GM18868 (cell line): ENCODE data around the gene KCNC1.

Source experiments
- ATAC-seq: cut with Tn5 transposase; IDR thresholded peaks from one replicate; pipeline ENCODE4 v1.9.1; 2021; ENCODE audit warnings: mild to moderate bottlenecking, moderate library complexity; ENCODE audit not compliant: unreplicated experiment

The KCNC1 gene

DNA sequence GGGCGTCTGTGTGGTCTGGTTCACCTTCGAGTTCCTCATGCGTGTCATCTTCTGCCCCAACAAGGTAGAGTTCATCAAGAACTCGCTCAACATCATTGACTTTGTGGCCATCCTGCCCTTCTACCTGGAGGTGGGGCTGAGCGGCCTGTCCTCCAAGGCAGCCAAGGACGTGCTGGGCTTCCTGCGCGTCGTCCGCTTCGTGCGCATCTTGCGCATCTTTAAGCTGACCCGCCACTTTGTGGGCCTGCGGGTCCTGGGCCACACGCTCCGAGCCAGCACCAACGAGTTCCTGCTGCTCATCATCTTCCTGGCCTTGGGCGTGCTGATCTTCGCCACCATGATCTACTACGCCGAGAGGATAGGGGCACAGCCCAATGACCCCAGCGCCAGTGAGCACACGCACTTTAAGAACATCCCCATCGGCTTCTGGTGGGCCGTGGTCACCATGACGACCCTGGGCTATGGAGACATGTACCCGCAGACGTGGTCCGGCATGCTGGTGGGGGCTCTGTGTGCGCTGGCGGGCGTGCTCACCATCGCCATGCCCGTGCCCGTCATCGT lies 37.3 kb downstream of the KCNC1 start:
- ATAC-seq: no peak

GRCh38 chr11:17772704-17773600 lies 38.4 kb downstream of the KCNC1 start:
- ATAC-seq: no peak

DNA sequence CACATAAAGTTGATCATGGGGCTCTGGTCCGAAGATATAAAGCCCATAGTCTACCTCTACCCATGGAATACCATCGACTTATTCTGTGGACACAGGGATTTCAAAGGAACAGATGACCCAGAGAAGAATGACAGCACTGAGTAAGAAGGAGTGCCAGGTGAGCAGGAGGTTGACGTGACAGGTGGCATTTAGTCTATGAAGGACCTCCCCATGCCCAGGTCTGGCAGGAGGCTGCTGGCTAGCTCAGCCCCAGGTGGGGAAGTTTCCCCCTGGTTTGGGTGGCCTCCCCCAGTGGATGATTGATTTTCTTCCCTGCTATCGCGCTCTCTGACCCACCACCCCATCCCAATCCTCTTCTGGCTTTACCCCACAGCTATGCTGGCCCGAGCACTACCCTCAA lies 39.1 kb downstream of the KCNC1 start:
- no peak for ATAC-seq

GRCh38 chr11:17774232-17775034 lies 39.9 kb downstream of the KCNC1 start:
- no peak for ATAC-seq

DNA sequence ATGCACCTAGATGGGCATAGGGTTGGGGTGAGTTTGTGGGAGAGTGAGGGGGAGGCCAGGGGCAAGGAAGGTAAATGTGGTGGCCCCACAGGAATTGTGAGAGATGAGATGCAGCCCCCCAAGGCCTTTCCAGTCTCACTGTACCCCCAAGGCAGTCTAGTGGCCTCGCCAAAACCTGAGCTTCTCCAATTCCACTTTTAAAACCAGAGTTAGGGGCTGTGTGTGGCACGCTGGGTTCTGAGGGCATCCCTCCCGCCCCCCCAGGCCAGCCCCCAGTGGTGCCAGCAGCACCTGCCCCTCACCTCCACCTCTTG lies 40.4 kb downstream of the KCNC1 start:
- ATAC-seq: no peak

DNA sequence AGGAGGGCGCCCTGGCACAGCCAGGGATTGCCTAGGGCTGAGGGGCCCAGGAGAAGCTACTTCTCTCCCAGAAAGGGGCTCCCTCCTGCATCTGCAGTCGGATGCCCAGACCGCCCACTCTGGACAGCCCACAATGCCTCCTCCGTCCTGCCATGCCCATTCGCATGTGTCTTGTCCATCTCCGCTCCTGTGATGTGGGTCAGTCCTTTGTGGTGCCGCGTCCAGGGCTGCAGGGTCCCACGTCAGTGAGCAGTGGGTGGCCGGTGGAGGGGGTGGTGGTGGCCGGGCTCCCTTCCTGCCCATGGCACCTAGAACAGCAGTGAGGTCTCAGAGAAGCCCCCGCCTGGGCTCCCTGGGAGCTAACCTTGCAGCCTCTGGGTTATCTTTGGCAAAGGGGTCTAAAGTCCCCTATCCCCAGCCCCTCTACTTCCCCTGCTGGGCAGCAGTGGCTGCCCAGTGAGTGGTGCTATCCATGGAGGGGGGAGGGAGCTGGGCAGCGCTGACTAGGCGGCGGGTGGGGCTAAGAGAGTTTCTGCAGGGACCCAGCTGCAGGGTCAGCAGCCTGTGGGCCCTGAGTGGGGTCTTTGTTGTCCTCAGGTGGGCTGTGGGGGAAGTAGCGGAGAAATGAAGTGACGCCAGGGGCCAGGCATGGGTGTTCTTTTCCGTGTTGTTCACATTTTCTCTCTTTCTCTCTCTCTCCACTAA lies 41.1 kb downstream of the KCNC1 start:
- no peak for ATAC-seq

DNA sequence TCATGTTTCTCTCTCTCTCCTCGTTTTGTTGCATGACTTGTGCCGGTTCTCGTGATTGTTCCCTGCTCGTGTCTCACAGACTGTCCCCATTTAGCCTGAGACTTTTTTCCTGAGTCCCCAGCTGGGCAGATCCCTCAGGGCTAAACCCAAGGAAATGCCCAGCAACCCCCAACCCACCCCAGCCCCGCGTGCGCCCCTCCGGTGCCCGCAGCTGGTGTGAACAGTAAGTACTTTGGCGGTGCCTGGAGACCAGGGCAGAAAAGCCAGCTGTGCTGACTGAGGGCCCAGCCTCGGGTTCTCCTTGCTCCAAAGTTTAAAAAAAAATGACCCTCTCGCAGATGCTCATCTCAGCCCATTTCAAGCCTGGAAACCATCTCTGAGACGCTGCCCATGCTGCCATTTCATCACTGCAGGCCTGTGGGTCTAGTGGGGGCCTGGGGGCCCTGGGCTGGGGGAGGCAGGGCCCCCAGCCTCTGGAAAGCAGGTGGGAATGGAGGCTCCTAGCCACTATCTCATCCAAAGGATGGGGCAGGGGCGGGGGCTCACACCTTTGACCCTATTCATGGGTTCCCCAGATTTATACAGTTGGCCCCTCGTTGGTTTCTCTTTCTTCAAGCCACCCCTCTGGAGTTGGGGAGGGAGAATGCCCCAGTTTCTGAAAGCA lies 41.8 kb downstream of the KCNC1 start:
- ATAC-seq: no peak

GRCh38 chr11:17777086-17777737 lies 42.6 kb downstream of the KCNC1 start:
- no peak for ATAC-seq

DNA sequence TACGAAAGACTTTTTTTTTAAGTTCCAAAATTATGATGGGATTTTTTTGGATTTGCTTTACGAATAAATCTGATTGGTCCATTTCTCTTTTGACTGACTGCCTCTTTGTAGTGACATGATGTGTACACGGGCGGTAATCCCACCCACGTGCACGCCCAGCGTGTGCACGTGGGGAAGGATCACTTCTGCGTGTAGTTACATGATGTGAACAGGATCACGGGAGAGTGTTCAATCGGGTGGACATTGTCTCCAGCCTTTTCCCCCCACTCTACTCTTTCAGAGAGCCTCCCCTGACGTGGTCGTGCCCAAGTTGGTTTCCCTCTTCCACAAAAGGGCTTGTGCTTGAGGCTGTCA lies 43.1 kb downstream of the KCNC1 start:
- ATAC-seq: no peak

- no peak for ATAC-seq
Observed at GRCh38 chr11:17778352-17778751, 43.8 kb downstream of the KCNC1 start.

DNA sequence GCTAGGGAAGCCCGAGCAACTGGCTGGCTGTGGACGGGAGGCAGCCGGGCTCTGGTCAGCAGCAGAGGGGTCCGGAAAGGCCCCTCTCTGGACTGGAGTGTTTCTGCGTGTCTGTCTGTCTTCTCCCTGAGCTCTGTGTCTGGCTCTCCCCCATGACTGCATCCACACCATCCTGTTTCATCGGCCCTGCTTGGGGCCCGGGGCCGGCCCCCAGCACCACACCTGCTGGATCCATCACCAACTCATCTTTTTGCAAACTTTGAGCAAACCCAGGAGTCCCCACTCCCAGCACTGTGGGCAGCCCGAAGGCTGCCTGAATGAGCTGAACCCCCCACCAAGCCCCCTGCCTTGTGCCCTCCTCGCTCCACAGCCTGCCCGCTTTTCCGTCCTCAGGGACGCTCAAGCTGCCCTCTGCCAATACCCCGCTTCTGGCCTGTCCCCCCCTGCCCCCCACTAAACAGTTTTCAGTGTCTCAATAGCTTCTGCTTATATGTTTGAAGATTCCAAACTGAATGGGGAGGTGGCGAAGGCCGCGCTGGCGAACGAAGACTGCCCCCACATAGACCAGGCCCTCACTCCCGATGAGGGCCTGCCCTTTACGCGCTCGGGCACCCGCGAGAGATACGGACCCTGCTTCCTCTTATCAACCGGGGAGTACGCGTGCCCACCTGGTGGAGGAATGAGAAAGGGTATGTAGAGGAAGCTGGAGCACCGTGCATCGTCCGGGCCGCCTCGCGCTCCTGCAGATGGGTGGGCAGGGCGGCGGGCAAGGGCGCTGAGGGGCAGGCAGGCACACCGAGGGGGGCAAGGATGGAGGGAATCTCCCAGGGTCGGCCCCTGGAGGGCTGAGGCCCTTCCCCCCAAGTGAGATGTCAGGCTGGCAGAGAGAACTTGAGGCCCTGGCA lies 44.6 kb downstream of the KCNC1 start:
- no peak for ATAC-seq

DNA sequence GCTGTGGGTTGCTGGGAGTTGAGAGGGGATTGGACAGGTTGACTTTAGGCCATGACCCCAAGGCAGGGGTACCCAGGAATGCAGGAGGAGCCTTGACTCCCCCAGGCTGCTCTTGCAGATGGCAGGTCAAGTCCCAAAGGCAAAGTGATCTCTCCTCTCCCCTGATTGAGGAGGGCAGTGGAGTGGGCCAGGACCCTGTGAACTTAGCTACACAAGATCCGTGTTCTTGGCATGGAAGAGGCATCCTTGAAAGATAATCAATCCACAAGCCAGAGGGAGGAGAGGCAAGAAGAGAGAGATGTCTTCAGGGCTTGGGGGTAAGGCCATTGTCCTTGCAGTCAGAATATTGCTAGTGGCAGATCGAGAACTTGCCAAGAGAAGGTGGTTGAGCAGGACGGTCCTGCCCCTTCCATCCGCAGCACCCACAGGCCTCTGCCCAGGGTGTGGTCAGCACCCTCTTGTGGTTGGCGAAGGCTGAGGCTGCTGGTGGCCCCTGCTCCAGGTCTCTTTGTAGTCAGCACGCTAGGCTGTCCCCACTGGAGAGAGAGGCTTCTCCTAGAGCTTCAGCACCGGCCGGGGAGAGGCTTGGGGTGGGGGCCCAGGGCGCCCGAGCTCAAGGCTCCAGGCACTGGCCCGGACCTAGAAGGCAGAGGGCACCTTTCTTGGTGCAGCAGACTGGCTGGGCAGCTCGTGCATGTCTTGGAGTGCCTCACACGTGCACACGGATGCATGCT lies 45.4 kb downstream of the KCNC1 start:
- no peak for ATAC-seq

DNA sequence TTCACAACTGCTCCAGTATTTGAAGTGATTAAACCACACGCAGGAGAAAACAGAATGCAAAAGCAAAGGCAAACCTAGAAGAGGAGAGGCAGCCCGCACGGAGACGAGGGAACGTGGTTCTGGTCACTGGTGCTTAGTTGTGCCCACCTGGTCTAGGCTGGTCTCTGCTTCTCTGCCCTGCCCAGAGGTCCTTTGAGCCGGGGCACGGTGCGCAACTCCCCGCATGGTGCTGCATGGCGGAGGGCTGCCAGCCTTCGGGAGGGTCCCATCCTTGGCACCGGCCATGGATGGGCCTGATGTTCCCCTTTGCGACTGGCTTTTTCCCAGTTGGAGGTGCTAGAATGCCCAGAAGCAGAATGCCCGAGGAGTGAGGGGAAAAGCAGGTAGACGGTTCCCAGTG lies 46.1 kb downstream of the KCNC1 start:
- no peak for ATAC-seq

- no peak for ATAC-seq
Observed at GRCh38 chr11:17781221-17781620, 46.6 kb downstream of the KCNC1 start.

- no peak for ATAC-seq
Observed at GRCh38 chr11:17781626-17782025, 47.0 kb downstream of the KCNC1 start.

- ATAC-seq: no peak
Observed at GRCh38 chr11:17782145-17782544, 47.6 kb downstream of the KCNC1 start.

GRCh38 chr11:17782603-17783337 lies 48.2 kb downstream of the KCNC1 start:
- no peak for ATAC-seq

GRCh38 chr11:17783878-17784277 lies 49.3 kb downstream of the KCNC1 start:
- no peak for ATAC-seq
